Endothelial cell of umbilical vein (primary cell): ENCODE data around the gene KCTD17. TPM values are rescaled to one million over a fixed set of nuclear protein-coding genes. Genes with fewer than 3 reads are reported as not detected.

Experiments
- BruUV-seq: library from RNA; stranded (reverse); fragments of 400-500 nt; replicated peaks from 2 replicates; lab custom pipeline; 2021; lab: Mats Ljungman, UMichigan
- CTCF ChIA-PET: fragments of 300-600, 350-600 bp; sonication (Branson Sonifier 250); formaldehyde crosslinking; loops from one replicate; lab custom pipeline; 2021; ENCODE audit warnings: antibody characterized with exemption, inconsistent platforms; lab: Charles Lee
- POLR2A ChIA-PET: fragments of 300-600, 350-600 bp; sonication (Branson Sonifier 250); formaldehyde crosslinking; loops from one replicate; lab custom pipeline; 2021; ENCODE audit warnings: antibody characterized with exemption, inconsistent platforms; lab: Charles Lee
- DNase-seq: peaks from one replicate; pipeline ENCODE4 v3.0.0-alpha.2; 2011; ENCODE audit warnings: low read depth, low spot score
- FAIRE-seq: peaks from 2 replicates; lab custom pipeline; 2011; peaks lifted over from hg19 to GRCh38; lab: Jason Lieb, UNC
- H2AFZ ChIP-seq: 2 replicates; pipeline ENCODE4 v1.6.0; 2012; ENCODE audit warnings: low read depth, low read length, control low read depth, inconsistent platforms
- H3K27ac ChIP-seq: 2 replicates; pipeline ENCODE4 v1.5.1; 2011; ENCODE audit warnings: low read depth, mild to moderate bottlenecking, control low read depth, low read length, moderate library complexity; ENCODE audit not compliant: insufficient read depth
- H3K27me3 ChIP-seq, 2 experiments: 2 replicates each; pipeline versions ENCODE4 v1.6.0 to v1.6.1; 2011; ENCODE audit warnings: low read length in 2 of 2, mixed read lengths in 1 of 2; ENCODE audit not compliant: control insufficient read depth in 2 of 2, insufficient read depth in 2 of 2
- H3K36me3 ChIP-seq, 2 experiments: 2 replicates in 1 of 2; 3 replicates in 1 of 2; pipeline ENCODE4 v1.5.1; 2011; ENCODE audit warnings: low read length in 2 of 2, mild to moderate bottlenecking in 1 of 2, moderate library complexity in 1 of 2; ENCODE audit not compliant: control insufficient read depth in 2 of 2, insufficient read depth in 2 of 2; ENCODE audit errors: extremely low read depth in 1 of 2
- H3K4me1 ChIP-seq: 3 replicates; pipeline ENCODE4 v1.5.1; 2011; ENCODE audit warnings: mild to moderate bottlenecking, low read length; ENCODE audit not compliant: control insufficient read depth, insufficient read depth; ENCODE audit errors: extremely low read depth
- H3K4me2 ChIP-seq: 2 replicates; pipeline ENCODE4 v1.6.1; 2011; ENCODE audit warnings: low read length, control low read depth, mixed read lengths; ENCODE audit not compliant: insufficient read depth
- H3K4me3 ChIP-seq, 3 experiments: fragments of 200-600 bp in 1 of 3; sonication (generic), shearing (Covaris generic) in 1 of 3; replicated peaks in 1 of 3; 2 replicates each; pipeline ENCODE4 v1.5.1; 2011 to 2016; ENCODE audit warnings: control low read depth in 3 of 3, low read length in 3 of 3, mild to moderate bottlenecking in 2 of 3, inconsistent platforms in 1 of 3, low read depth in 1 of 3, moderate library complexity in 1 of 3; ENCODE audit not compliant: insufficient read depth in 1 of 3
- H3K79me2 ChIP-seq: 2 replicates; pipeline ENCODE4 v1.6.0; 2012; ENCODE audit warnings: low read length, inconsistent platforms; ENCODE audit not compliant: control insufficient read depth, insufficient read depth
- H3K9ac ChIP-seq: replicated peaks from 2 replicates; pipeline ENCODE3; 2011; ENCODE audit warnings: low read length, control low read depth; ENCODE audit not compliant: insufficient read depth; ENCODE audit errors: extremely low read depth
- H3K9me1 ChIP-seq: replicated peaks from 3 replicates; pipeline ENCODE4 v1.6.0; 2011; ENCODE audit warnings: mild to moderate bottlenecking, low read length; ENCODE audit not compliant: control insufficient read depth, insufficient read depth; ENCODE audit errors: extremely low read depth
- H3K9me3 ChIP-seq: replicated peaks from 2 replicates; pipeline ENCODE4 v1.5.1; 2012; ENCODE audit warnings: low read length, inconsistent platforms; ENCODE audit not compliant: control insufficient read depth, insufficient read depth
- H4K20me1 ChIP-seq: replicated peaks from 2 replicates; pipeline ENCODE3; 2011; ENCODE audit warnings: mild to moderate bottlenecking, low read length; ENCODE audit not compliant: control insufficient read depth, insufficient read depth; ENCODE audit errors: extremely low read depth
- EZH2 ChIP-seq: IDR thresholded peaks from 2 replicates; pipeline ENCODE4 v1.6.1; 2012; ENCODE audit warnings: borderline replicate concordance, low read depth, mild to moderate bottlenecking, moderate library complexity, low read length, inconsistent platforms; ENCODE audit not compliant: severe bottlenecking
- FOS ChIP-seq: IDR thresholded peaks from 2 replicates; pipeline ENCODE4 v1.6.1; 2011; ENCODE audit warnings: mild to moderate bottlenecking, low read length, moderate library complexity, borderline replicate concordance; ENCODE audit not compliant: insufficient read depth
- GATA2 ChIP-seq: IDR thresholded peaks from 2 replicates; pipeline ENCODE4 v1.7.0; 2011; ENCODE audit warnings: low read depth, mild to moderate bottlenecking, moderate library complexity, mixed read lengths, low read length; ENCODE audit not compliant: insufficient read length, insufficient read depth
- JUN ChIP-seq: IDR thresholded peaks from 2 replicates; pipeline ENCODE4 v1.6.1; 2011; ENCODE audit warnings: borderline replicate concordance, low read depth; ENCODE audit not compliant: insufficient read length, insufficient read depth
- POLR2AphosphoS5 ChIP-seq: IDR thresholded peaks from 2 replicates; pipeline ENCODE4 v1.6.1; 2012; ENCODE audit warnings: low read depth, mild to moderate bottlenecking, control low read depth, low read length, moderate library complexity; ENCODE audit not compliant: insufficient read depth
- dilution Hi-C: fragments of 300-500 bp; cut with MboI; formaldehyde crosslinking; loops from one replicate; pipeline ENCODE4 v1.15.0; 2019; ENCODE audit warnings: low sequenced_read_pairs; ENCODE audit not compliant: extremely low pct_ligation_motif_present
- intact Hi-C: fragments of 100-400 bp; cut with micrococcal nuclease; formaldehyde crosslinking; loops from one replicate; pipeline ENCODE4 v1.10.0; 2022
- polyA plus RNA-seq, 4 experiments: library from polyadenylated mRNA; depleted of rRNA in 3 of 4; stranded (reverse) in 3 of 4; unstranded in 1 of 4; fragments of >200 nt; gene quantifications; 2 replicates each; pipeline versions ENCODE4 v1.2.1 to v1.2.3, GENCODE V29; 2011 to 2012; ENCODE audit warnings: missing spikeins in 1 of 4
- total RNA-seq: library from RNA; stranded (reverse); gene quantifications from 2 replicates; pipeline ENCODE4 v1.2.3, GENCODE V29; 2021
- TF ChIP-seq, protein P1 (sequence below), 2 donors: IDR thresholded peaks; 1 replicate in 1 of 2; 2 replicates in 1 of 2; pipeline ENCODE4 v1.5.1; 2011; ENCODE audit warnings: low read length in 2 of 2, mild to moderate bottlenecking in 2 of 2, moderate library complexity in 2 of 2, control low read depth in 1 of 2, inconsistent platforms in 1 of 2, low read depth in 1 of 2; ENCODE audit not compliant: insufficient read depth in 1 of 2; ENCODE audit errors: extremely low read depth in 1 of 2
- TF ChIP-seq, protein P2 (sequence below): IDR thresholded peaks from 2 replicates; pipeline ENCODE4 v1.6.1; 2011; ENCODE audit not compliant: insufficient read depth, insufficient read length

KCTD17 gene
- total and polyA plus RNA-seq, 2 donors (not counting 3 experiments of a cell fraction or from before 2014, with no cell fraction given) = 59.2 to 73.0 TPM

DNA sequence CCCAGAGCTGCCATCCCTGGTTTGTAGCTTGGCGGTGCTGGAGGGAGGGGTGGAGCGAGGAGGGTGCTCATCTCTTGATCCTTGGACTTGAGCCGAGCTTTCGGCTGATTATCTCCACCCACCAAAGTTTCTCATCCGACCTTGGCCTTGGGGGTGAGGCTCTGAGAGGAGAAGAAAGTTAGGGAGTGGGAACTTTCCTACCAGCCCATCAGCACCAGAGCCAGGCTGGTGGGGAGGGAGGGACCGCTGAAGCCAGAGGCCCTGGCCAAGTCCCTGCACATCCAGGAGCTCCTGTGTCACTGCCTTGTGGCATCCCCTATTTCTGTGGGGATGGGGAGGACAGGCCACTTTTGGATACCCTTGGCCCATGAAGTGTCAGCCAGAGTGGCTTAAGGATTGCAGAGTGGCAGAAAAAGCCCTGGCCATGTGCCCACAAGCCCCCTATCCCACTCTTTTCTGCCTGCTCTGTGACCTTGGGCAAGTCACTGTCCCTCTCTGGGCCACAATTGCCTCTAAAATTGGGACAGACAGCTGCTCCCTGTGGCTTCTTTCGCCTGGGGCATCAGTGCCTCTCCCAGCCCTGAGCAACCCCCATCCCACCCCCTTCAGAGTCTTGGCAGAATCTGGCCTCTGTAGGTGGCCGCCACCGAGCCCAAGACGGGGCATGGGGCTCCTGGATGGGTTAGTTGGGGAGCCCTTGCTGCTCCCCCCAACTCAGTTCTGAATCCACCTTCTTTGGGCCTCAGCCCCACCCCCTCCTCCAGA lies 10.3 kb downstream of the KCTD17 start:
- Histone ChIP-seq H2AFZ (no peak overlapping the region), H3K4me3 (no peak overlapping the region), H4K20me1 (no peaks in the 10 kb centered on the region), H3K79me2 (no peaks in the 10 kb centered on the region), H3K9me3 (no peaks in the 10 kb centered on the region), H3K36me3 (peaks cover 3 to 29% of the 10 kb centered on the region in 2 experiments), H3K9me1 (no peaks in the 10 kb centered on the region), H3K27ac (no peak overlapping the region), H3K4me2 (no peak overlapping the region), H3K27me3 (no peaks in the 10 kb centered on the region), H3K4me1 (no peaks in the 10 kb centered on the region), H3K9ac (no peak overlapping the region)
- dilution Hi-C loops (no loop called here), intact Hi-C loops (no loop called here)
- DNase-seq (no peak), FAIRE-seq (no peak)
- TF ChIP-seq, protein P1, sequence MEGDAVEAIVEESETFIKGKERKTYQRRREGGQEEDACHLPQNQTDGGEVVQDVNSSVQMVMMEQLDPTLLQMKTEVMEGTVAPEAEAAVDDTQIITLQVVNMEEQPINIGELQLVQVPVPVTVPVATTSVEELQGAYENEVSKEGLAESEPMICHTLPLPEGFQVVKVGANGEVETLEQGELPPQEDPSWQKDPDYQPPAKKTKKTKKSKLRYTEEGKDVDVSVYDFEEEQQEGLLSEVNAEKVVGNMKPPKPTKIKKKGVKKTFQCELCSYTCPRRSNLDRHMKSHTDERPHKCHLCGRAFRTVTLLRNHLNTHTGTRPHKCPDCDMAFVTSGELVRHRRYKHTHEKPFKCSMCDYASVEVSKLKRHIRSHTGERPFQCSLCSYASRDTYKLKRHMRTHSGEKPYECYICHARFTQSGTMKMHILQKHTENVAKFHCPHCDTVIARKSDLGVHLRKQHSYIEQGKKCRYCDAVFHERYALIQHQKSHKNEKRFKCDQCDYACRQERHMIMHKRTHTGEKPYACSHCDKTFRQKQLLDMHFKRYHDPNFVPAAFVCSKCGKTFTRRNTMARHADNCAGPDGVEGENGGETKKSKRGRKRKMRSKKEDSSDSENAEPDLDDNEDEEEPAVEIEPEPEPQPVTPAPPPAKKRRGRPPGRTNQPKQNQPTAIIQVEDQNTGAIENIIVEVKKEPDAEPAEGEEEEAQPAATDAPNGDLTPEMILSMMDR (IDR thresholded peaks at IDR 0.05; ENCODE audit: extremely low read depth in 1 of 2, insufficient read depth in 1 of 2, low read depth in 1 of 2, low read length in 2 of 2) = no peak
- TF ChIP-seq, protein P2, sequence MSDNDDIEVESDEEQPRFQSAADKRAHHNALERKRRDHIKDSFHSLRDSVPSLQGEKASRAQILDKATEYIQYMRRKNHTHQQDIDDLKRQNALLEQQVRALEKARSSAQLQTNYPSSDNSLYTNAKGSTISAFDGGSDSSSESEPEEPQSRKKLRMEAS = no peak
- TF ChIP-seq EZH2 (no peak), JUN (no peak), POLR2AphosphoS5 (no peak), GATA2 (no peak), FOS (no peak)
- POLR2A ChIA-PET = no interaction called here
- CTCF ChIA-PET = interaction anchor here (0.6 kb wide), 1 partner anchor 10 kb away, joined by 4 read pairs; the partner anchor contains the start of gene KCTD17
- BruUV-seq = no TSS peak
